ENCODE measurements around the gene CHN2. TPM values are rescaled to one million over a fixed set of nuclear protein-coding genes. Genes with fewer than 3 reads are reported as not detected.
A peak's percentile ranks its signal among the peaks of the same experiment; 100 is the strongest.

The CHN2 gene
- total RNA-seq, 1 experiment from 2014 or later: not detected

DNA sequence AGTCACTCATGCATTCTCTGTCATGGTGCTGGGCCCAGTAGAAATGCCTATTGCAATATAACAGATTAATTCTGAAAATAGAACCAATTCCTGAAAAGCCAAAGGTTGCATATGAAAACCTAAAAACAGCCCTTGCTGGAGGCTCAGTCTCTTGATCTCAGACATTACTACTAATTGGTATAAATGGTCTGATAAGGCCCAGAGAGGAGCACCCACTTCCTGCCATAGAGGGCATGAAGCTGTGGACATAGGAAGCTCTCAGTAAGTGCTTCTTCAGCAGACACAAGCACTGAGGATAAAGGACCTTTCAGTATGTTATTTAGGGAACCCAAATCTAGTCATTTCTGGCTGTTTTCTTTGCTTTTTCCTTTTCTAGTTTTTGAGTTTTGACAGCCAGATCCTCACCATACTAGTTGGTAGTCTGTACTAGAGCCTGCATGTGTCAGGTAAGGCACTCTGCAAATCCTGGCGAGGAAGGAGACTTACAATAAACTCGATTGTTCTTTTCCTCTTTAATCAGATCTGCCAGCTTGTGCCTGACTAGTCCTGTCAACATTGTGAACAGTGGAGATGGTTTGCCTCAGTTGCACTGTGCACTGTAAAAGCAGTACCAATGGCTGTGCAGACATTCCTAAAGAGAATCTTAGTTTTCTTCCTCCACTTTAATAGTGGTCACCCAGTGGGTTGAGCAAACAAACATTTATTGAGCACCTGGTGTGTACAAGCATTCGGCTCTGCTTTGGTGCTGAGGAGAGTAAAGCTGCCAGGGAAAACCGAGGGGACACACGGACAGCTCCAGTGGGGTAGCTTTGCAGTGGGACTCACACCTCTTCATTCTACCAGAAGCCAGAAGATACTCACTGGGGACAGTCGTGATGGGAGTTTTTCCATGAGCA is 140.9 kb downstream of the CHN2 start:
- in situ Hi-C loops (cut with HindIII; ENCODE audit: low pct_unique_long_range_greater_than_20kb, low sequenced_read_pairs): no loop called here
- no peak for DNase-seq (ENCODE audit: low read depth)

GRCh38 chr7:29337546-29338116 is 143.1 kb downstream of the CHN2 start:
- no peak for DNase-seq (ENCODE audit: low read depth)
- in situ Hi-C loops (cut with HindIII; ENCODE audit: low pct_unique_long_range_greater_than_20kb, low sequenced_read_pairs): no loop called here

DNA sequence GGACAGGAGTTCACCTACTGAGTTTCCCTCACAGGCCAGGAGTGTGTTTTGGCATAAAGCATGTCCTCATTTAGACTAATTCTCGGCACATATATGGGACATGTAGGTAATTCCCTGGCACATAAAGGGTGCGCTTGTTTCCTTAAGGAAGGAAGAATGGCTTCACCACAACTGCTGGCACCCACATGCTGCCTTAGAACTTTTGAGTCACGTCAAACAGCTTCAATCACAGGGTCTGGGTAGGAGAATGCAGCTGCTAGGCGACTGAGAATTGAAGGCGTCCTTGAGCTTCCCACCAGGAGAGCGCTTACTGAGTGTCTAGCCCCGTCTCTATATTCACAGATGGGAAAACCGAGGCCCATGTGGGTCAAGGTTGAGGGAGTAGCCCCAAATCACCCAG is 146.1 kb downstream of the CHN2 start:
- in situ Hi-C loops (cut with HindIII; ENCODE audit: low pct_unique_long_range_greater_than_20kb, low sequenced_read_pairs): no loop called here
- no peak for DNase-seq (ENCODE audit: low read depth)

DNA sequence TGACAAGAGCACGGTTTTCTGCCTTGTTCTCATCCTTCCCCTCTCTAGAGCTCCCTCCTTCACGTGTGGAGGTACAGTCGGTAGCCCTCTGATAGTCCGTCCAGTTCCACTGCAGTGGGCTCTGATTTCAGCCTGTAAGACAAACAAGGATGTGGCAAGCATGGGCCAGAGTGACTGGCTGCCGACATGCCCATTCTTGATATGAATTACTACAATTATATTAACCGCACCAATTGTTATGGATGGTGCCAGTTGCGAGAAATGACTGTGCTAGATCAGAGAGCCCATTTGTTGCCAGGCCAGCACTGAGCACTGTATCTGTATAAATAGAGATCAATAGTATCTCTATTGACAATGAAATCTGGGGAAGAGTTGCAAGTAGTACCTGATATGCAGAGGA is 146.6 kb downstream of the CHN2 start:
- in situ Hi-C loops (cut with HindIII; ENCODE audit: low pct_unique_long_range_greater_than_20kb, low sequenced_read_pairs): no loop called here
- DNase-seq (ENCODE audit: low read depth): no peak

- in situ Hi-C loops (cut with HindIII; ENCODE audit: low pct_unique_long_range_greater_than_20kb, low sequenced_read_pairs): no loop called here
- DNase-seq (ENCODE audit: low read depth): no peak
Observed at GRCh38 chr7:29342761-29343160, 148.2 kb downstream of the CHN2 start.

GRCh38 chr7:29343399-29343798 is 148.8 kb downstream of the CHN2 start:
- no peak for DNase-seq (ENCODE audit: low read depth)
- in situ Hi-C loops (cut with HindIII; ENCODE audit: low pct_unique_long_range_greater_than_20kb, low sequenced_read_pairs): no loop called here

DNA sequence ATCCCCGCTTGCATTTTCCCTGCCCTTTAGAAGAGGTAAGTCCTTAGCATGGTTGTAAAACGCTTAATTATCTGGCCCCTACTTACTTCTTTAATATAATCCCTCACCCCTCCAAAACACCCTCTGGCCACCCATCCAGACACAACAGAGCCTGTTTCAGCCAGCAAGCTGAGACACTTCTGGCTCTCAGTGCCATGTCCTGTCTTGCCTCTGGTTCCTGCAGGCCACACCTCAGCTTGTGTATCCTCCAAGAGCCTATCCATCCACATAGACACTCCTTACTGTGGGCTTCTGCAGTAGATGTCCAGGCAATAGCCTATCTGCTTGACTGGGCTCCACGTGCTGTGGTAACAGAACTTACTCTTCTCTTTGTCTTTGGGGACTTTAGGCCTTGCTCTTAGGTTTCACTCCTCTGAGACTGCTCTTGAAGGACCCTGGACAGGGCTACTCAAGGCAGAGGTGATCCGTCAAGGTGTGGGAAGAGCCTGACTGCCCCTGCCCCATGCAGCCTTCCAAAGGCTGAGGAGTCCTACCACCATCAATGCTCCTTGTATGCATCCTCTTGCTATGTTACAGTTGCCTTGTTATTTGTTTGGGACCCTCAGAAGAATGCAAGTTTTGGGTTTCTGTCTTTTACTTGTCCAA is 149.9 kb downstream of the CHN2 start:
- in situ Hi-C loops (cut with HindIII; ENCODE audit: low pct_unique_long_range_greater_than_20kb, low sequenced_read_pairs): no loop called here
- no peak for DNase-seq (ENCODE audit: low read depth)

GRCh38 chr7:29345590-29345989 is 151.0 kb downstream of the CHN2 start:
- DNase-seq (ENCODE audit: low read depth): no peak
- in situ Hi-C loops (cut with HindIII; ENCODE audit: low pct_unique_long_range_greater_than_20kb, low sequenced_read_pairs): no loop called here

DNA sequence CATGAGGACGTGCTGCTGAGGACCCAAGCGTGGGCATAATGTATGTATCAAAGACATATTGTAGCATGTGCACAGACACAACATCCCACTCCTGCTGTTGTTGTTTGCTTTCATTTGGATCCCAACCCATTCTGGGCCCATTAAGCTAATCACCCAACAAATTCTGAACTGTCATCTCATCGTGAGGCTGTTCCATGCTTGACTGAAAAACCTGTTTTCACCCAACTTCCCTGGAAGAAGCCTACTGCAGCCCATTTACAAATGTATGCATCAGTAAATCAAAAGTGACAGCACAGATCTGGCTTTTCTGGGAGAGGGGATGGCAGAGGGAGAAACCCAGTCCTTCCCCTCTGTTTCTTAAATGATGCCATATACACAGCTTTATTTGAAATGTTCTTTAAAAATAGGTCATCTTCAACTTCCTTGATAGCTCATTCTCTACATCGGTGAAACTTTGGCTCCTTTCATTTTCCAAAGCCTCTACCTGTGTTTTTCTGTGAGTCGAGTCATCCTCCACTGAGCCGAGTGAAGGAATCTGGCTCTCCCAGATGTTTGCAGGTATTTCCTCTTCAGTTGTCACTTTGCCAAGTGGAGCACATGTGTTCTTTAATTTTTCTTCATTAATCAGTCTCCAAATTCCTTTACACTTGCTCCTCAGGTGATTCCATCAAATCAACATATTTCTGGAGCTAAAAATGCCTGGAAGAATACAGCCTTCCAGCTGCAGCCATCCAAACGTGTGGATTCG is 151.8 kb downstream of the CHN2 start:
- DNase-seq (ENCODE audit: low read depth): peak; percentile 16
- in situ Hi-C loops (cut with HindIII; ENCODE audit: low pct_unique_long_range_greater_than_20kb, low sequenced_read_pairs): no loop called here

DNA sequence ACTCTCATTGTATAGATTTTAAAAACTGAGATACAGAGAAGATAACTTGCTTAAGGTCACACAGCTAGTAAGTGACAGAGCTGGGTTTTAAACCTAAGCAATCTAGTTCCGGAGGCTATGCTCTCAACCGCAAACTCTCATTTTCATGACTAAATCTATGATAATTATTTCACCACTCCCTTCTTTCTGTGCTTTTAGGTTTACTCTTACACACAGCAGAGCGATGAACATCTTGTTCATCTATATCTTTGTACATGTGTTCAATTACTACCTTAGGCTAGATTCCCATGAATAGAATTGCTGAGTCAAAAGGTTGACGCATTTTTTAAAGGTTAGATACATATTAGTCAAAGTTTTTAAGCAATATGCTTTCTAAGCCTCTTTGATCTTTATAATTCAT is 154.8 kb downstream of the CHN2 start:
- in situ Hi-C loops (cut with HindIII; ENCODE audit: low pct_unique_long_range_greater_than_20kb, low sequenced_read_pairs): no loop called here
- DNase-seq (ENCODE audit: low read depth): no peak

DNA sequence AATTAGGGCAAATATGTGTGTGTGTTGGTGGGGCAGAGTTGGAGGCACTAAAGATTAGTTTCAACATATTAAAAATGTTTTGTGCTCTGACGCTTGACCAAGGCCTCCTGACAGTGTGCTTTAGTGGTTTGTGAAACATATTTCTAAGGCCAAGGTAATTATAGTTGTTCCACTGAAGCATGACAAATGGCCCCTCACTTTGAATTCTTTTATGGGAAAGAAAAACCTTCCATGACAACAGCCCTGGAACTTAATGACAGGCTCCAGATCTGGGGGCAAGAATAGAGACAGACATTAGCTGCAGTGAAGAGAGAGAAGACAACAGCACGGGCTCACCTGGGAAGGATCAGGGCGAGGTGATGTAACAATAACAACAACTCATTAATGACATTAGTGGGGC is 155.8 kb downstream of the CHN2 start:
- in situ Hi-C loops (cut with HindIII; ENCODE audit: low pct_unique_long_range_greater_than_20kb, low sequenced_read_pairs): no loop called here

DNA sequence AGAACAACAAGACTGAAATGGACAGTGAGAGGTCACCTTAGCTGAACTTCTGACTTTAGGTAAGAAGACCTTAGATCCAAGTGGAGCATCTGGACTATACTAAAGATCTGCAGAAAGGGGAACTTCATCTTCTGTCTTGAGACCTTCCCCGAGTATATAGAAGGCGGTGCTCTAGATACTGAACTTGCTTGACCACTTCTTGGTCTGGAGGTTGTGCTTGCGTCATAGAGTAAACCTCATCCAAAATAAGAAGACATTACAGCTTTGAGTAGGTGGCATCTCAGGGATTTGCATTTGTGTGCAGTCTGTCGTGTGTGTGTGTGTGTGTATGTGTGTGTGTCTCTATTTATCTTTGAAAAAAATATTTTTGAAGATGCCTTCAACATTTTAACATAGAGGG is 157.5 kb downstream of the CHN2 start:
- in situ Hi-C loops (cut with HindIII; ENCODE audit: low pct_unique_long_range_greater_than_20kb, low sequenced_read_pairs): no loop called here
- DNase-seq (ENCODE audit: low read depth): no peak

More for the DNA sequence above, 155.8 kb downstream of the CHN2 start:
- DNase-seq (ENCODE audit: low read depth): peak; percentile 38

GRCh38 chr7:29353810-29354209 is 159.2 kb downstream of the CHN2 start:
- DNase-seq (ENCODE audit: low read depth): no peak
- in situ Hi-C loops (cut with HindIII; ENCODE audit: low pct_unique_long_range_greater_than_20kb, low sequenced_read_pairs): no loop called here

GRCh38 chr7:29354340-29354739 is 159.8 kb downstream of the CHN2 start:
- in situ Hi-C loops (cut with HindIII; ENCODE audit: low pct_unique_long_range_greater_than_20kb, low sequenced_read_pairs): no loop called here
- no peak for DNase-seq (ENCODE audit: low read depth)

GRCh38 chr7:29355388-29355787 is 160.8 kb downstream of the CHN2 start:
- in situ Hi-C loops (cut with HindIII; ENCODE audit: low pct_unique_long_range_greater_than_20kb, low sequenced_read_pairs): no loop called here
- no peak for DNase-seq (ENCODE audit: low read depth)

DNA sequence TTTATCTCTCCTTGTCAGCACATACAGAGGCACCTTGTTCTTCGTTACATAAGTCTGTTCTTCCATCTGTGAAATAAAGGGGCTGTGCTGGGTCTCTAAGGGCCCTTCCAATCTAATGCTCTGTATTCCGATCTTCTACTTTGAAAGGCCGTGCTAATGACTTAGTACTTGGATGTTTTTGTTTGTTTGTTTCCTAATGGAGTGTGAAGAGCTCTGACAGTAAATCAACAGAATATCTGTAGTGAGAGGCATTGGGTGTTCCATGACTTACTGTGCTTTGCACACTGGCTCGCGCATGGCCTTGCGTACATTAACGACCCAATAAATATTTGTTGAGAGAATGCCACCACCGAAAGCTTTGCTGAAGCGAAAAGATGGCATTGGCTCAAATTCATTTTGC is 162.1 kb downstream of the CHN2 start:
- no peak for DNase-seq (ENCODE audit: low read depth)
- in situ Hi-C loops (cut with HindIII; ENCODE audit: low pct_unique_long_range_greater_than_20kb, low sequenced_read_pairs): no loop called here

- DNase-seq (ENCODE audit: low read depth): no peak
- in situ Hi-C loops (cut with HindIII; ENCODE audit: low pct_unique_long_range_greater_than_20kb, low sequenced_read_pairs): no loop called here
Observed at GRCh38 chr7:29359482-29360093, 165.0 kb downstream of the CHN2 start.

Data from Caki2 (cell line).